Body of pancreas (tissue), 4 donors: ENCODE measurements around the gene WASF3.

Experiments used
- CTCF ChIP-seq, 7 experiments: fragments of 450-650 bp in 4 of 7; fragments of 200-600 bp in 3 of 7; sonication (generic) in 3 of 7; IDR thresholded peaks; one replicate each; pipeline ENCODE4 v1.5.1; 2016 to 2019; ENCODE audit warnings: antibody characterized with exemption in 7 of 7
- POLR2A ChIP-seq, 3 donors: fragments of 450-650 bp; IDR thresholded peaks; one replicate each; pipeline ENCODE4 v1.6.1; 2016; ENCODE audit warnings: antibody characterized with exemption in 3 of 3, mild to moderate bottlenecking in 2 of 3

DNA sequence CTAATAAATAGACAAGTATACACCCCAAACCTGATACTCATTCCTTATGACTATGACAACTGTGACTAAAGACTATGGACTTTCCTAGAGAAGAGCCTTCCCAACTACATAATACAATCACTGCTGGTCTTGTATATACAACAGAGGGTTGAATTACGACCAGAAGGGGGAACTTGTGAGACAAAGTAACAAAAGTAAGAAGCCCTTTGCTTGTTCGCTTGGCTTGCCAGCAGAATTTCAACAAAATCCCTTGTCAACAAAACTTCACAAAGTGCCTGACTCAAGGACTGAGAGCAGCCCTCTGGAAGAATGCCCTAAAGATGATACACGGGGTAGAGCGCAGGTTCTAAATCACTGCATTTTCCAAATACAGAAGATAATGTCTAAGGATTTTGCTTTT is 99.4 kb downstream of the WASF3 start:
- TF ChIP-seq CTCF (IDR thresholded peaks at IDR 0.05): no peak
- TF ChIP-seq POLR2A (IDR thresholded peaks at IDR 0.05): no peak
